SK-N-SH (cell line): Measurements from ENCODE around the gene NEGR1. TPM values are rescaled to one million over a fixed set of nuclear protein-coding genes. Genes with fewer than 3 reads are reported as not detected.

Experiments used
- CTCF ChIA-PET: fragments of 300-600, 350-600 bp; formaldehyde crosslinking; extraction: SDS; loops from one replicate; lab custom pipeline; 2021; lab: Yijun Ruan, JAX
- POLR2A ChIA-PET: fragments of 350-600 bp; sonication (Branson Sonifier 250); formaldehyde crosslinking; extraction: SDS; loops from one replicate; lab custom pipeline; 2020; ENCODE audit warnings: antibody characterized with exemption, inconsistent platforms; lab: Yijun Ruan, JAX
- DNase-seq: peaks from one replicate; pipeline ENCODE4 v3.0.0; 2012
- H2AFZ ChIP-seq: fragments of 200-600 bp; sonication (generic); 2 replicates; pipeline ENCODE4 v1.8.1; 2016; ENCODE audit warnings: antibody characterized with exemption, mild to moderate bottlenecking, low read depth
- H3F3A ChIP-seq: fragments of 200-600 bp; sonication (generic); replicated peaks from 2 replicates; pipeline ENCODE3; 2016; ENCODE audit warnings: antibody characterized with exemption, mild to moderate bottlenecking; ENCODE audit not compliant: insufficient read depth
- H3K27ac ChIP-seq, 2 experiments: fragments of 200-500 bp in 1 of 2; fragments of 200-600 bp in 1 of 2; sonication (Bioruptor generic) in 1 of 2; sonication (generic), shearing (Covaris generic) in 1 of 2; 2 replicates each; pipeline versions ENCODE4 v1.5.1 to v1.6.1; 2014 to 2016; ENCODE audit warnings: low read depth in 2 of 2, inconsistent platforms in 1 of 2, low read length in 1 of 2, mild to moderate bottlenecking in 1 of 2, mixed read lengths in 1 of 2
- H3K27me3 ChIP-seq: fragments of 200-600 bp; sonication (generic), shearing (Covaris generic); 2 replicates; pipeline ENCODE4 v1.6.1; 2016; ENCODE audit warnings: mixed run types; ENCODE audit not compliant: insufficient read depth
- H3K36me3 ChIP-seq, 2 experiments: fragments of 200-500 bp in 1 of 2; fragments of 200-600 bp in 1 of 2; sonication (Bioruptor generic) in 1 of 2; sonication (generic) in 1 of 2; replicated peaks in 1 of 2; 2 replicates each; pipeline versions ENCODE3 to v1.5.1; 2014 to 2016; ENCODE audit warnings: low read length in 1 of 2, mild to moderate bottlenecking in 1 of 2; ENCODE audit not compliant: insufficient read depth in 2 of 2, control insufficient read depth in 1 of 2
- H3K4me1 ChIP-seq, 2 experiments: fragments of 200-500 bp in 1 of 2; fragments of 200-600 bp in 1 of 2; sonication (Bioruptor generic) in 1 of 2; sonication (generic), shearing (Covaris generic) in 1 of 2; 2 replicates each; pipeline versions ENCODE4 v1.5.1 to v1.6.1; 2014 to 2016; ENCODE audit warnings: low read depth in 1 of 2, low read length in 1 of 2, mixed run types in 1 of 2; ENCODE audit not compliant: insufficient read depth in 2 of 2, control insufficient read depth in 1 of 2
- H3K4me2 ChIP-seq: fragments of 200-600 bp; sonication (generic), shearing (Covaris generic); 2 replicates; pipeline ENCODE4 v1.6.1; 2017; ENCODE audit warnings: mixed run types
- H3K4me3 ChIP-seq, 2 experiments: fragments of 200-500 bp in 1 of 2; fragments of 200-600 bp in 1 of 2; sonication (Bioruptor generic) in 1 of 2; sonication (generic), shearing (Covaris generic) in 1 of 2; 2 replicates each; pipeline versions ENCODE4 v1.5.1 to v1.8.1; 2014 to 2016; ENCODE audit warnings: low read depth in 2 of 2, inconsistent platforms in 1 of 2, low read length in 1 of 2, mild to moderate bottlenecking in 1 of 2, mixed read lengths in 1 of 2, moderate library complexity in 1 of 2
- H3K79me2 ChIP-seq: fragments of 200-600 bp; sonication (generic); 2 replicates; pipeline ENCODE4 v1.8.1; 2017; ENCODE audit warnings: mild to moderate bottlenecking; ENCODE audit not compliant: insufficient read depth
- H3K9ac ChIP-seq: fragments of 200-600 bp; sonication (generic); 2 replicates; pipeline ENCODE4 v1.6.1; 2017; ENCODE audit warnings: mixed run types
- H3K9me2 ChIP-seq: fragments of 200-600 bp; sonication (generic); 2 replicates; pipeline ENCODE4 v1.6.1; 2017; ENCODE audit warnings: mixed run types
- H3K9me3 ChIP-seq: fragments of 200-600 bp; sonication (generic); 2 replicates; pipeline ENCODE4 v1.6.1; 2017; ENCODE audit warnings: mixed run types, mild to moderate bottlenecking, moderate library complexity
- H4K20me1 ChIP-seq: fragments of 200-600 bp; sonication (generic); 2 replicates; pipeline ENCODE4 v1.6.1; 2017; ENCODE audit warnings: mild to moderate bottlenecking, mixed run types; ENCODE audit not compliant: insufficient read depth
- FOSL2 ChIP-seq: IDR thresholded peaks from 2 replicates; pipeline ENCODE4 v1.4.0; 2012; ENCODE audit warnings: low read depth, mild to moderate bottlenecking, moderate library complexity, borderline replicate concordance
- GATA2 ChIP-seq: sonication (generic); formaldehyde crosslinking; IDR thresholded peaks from 2 replicates; pipeline ENCODE4 v1.5.0; 2020; ENCODE audit warnings: mild to moderate bottlenecking, missing genetic modification reagents
- NFIC ChIP-seq: IDR thresholded peaks from 2 replicates; pipeline ENCODE4 v1.4.0; 2012; ENCODE audit warnings: borderline replicate concordance
- NRF1 ChIP-seq: IDR thresholded peaks from 2 replicates; pipeline ENCODE4 v1.6.1; 2012; ENCODE audit warnings: low read depth, mild to moderate bottlenecking, low read length
- POLR2AphosphoS5 ChIP-seq: IDR thresholded peaks from 2 replicates; pipeline ENCODE4 v1.6.1; 2012; ENCODE audit warnings: low read depth, low read length
- RAD21 ChIP-seq: IDR thresholded peaks from 2 replicates; pipeline ENCODE4 v1.6.1; 2012; ENCODE audit warnings: mild to moderate bottlenecking, low read length
- TCF12 ChIP-seq: IDR thresholded peaks from 2 replicates; pipeline ENCODE4 v1.4.0; 2012
- TEAD4 ChIP-seq: IDR thresholded peaks from 2 replicates; pipeline ENCODE4 v1.4.0; 2012; ENCODE audit warnings: mild to moderate bottlenecking, borderline replicate concordance; ENCODE audit not compliant: insufficient read depth
- YY1 ChIP-seq: IDR thresholded peaks from 2 replicates; pipeline ENCODE4 v1.4.0; 2012; ENCODE audit warnings: low read depth, mild to moderate bottlenecking
- WGBS: methylation state at CpG from one replicate; pipeline ENCODE4 v1.1.6; 2017; ENCODE audit warnings: low lambda C conversion rate; 5-methylcytosine and 5-hydroxymethylcytosine counted together
- polyA plus RNA-seq, 3 experiments: library from polyadenylated mRNA; depleted of rRNA; stranded (reverse); fragments of >200 nt; gene quantifications; 2 replicates each; pipeline ENCODE4 v1.2.3, GENCODE V29; 2012
- TF ChIP-seq, protein P1 (sequence below): fragments of 200-600 bp; sonication (generic); IDR thresholded peaks from 2 replicates; pipeline ENCODE4 v1.6.1; 2017; ENCODE audit warnings: antibody characterized with exemption, mild to moderate bottlenecking, moderate library complexity
- TF ChIP-seq, protein P2 (sequence below): IDR thresholded peaks from 2 replicates; pipeline ENCODE4; 2012
- TF ChIP-seq, protein P3 (sequence below): IDR thresholded peaks from 2 replicates; pipeline ENCODE4 v1.6.1; 2012; ENCODE audit warnings: mild to moderate bottlenecking, low read depth, low read length, moderate library complexity
- TF ChIP-seq, protein P4 (sequence below): IDR thresholded peaks from 2 replicates; pipeline ENCODE4 v1.4.0; 2012; ENCODE audit warnings: low read depth, borderline replicate concordance

NEGR1 gene
- polyA plus RNA-seq, 1 of the 3 experiments (the other 2 are of a cell fraction): 0.21 TPM

DNA sequence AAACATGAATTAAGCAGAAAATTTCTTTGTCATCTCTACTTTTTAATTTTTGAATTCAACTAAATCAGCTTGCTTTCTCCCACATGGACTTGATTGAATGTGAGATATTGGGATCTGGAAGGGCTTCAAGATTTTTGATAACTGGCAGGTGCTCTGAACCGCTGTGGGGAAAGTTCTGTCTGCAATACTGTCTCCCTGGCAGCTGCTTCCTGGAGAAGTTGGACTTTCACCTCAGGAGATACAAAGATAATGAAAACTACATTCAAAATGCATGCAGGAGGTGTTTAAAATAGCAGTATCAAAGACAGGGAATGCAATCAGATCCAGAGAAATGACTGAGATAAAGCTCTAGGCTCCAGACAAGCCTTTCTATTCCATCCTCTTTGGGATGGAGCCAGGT is 338.3 kb downstream of the NEGR1 start:
- Histone ChIP-seq H2AFZ (no peak overlapping the region), H3K4me1 (peaks cover 0 to 4% of the 10 kb centered on the region in 2 experiments; a peak in 2 of 4 replicates), H3K9me2 (no peaks in the 10 kb centered on the region), H3F3A (no peaks in the 10 kb centered on the region), H3K4me2 (no peak overlapping the region), H3K27ac (no peak overlapping the region), H3K9ac (no peak overlapping the region), H4K20me1 (no peaks in the 10 kb centered on the region), H3K79me2 (no peaks in the 10 kb centered on the region), H3K9me3 (no peaks in the 10 kb centered on the region), H3K36me3 (no peaks in the 10 kb centered on the region), H3K4me3 (no peak overlapping the region), H3K27me3 (no peaks in the 10 kb centered on the region)
- 53% methylated on average over 1 of the region's 1 CpG for WGBS
- ChIA-PET CTCF (no interaction called here), POLR2A (no interaction called here)
- no peak for DNase-seq
- TF ChIP-seq NFIC (no peak), TEAD4 (no peak), TCF12 (no peak), POLR2AphosphoS5 (no peak), GATA2 (CRISPR knock-in tag) (peak; percentile 10; the same call in 1 of the 2 replicates), NRF1 (no peak)
- TF ChIP-seq, protein P1, sequence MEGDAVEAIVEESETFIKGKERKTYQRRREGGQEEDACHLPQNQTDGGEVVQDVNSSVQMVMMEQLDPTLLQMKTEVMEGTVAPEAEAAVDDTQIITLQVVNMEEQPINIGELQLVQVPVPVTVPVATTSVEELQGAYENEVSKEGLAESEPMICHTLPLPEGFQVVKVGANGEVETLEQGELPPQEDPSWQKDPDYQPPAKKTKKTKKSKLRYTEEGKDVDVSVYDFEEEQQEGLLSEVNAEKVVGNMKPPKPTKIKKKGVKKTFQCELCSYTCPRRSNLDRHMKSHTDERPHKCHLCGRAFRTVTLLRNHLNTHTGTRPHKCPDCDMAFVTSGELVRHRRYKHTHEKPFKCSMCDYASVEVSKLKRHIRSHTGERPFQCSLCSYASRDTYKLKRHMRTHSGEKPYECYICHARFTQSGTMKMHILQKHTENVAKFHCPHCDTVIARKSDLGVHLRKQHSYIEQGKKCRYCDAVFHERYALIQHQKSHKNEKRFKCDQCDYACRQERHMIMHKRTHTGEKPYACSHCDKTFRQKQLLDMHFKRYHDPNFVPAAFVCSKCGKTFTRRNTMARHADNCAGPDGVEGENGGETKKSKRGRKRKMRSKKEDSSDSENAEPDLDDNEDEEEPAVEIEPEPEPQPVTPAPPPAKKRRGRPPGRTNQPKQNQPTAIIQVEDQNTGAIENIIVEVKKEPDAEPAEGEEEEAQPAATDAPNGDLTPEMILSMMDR: no peak
- TF ChIP-seq, protein P2, sequence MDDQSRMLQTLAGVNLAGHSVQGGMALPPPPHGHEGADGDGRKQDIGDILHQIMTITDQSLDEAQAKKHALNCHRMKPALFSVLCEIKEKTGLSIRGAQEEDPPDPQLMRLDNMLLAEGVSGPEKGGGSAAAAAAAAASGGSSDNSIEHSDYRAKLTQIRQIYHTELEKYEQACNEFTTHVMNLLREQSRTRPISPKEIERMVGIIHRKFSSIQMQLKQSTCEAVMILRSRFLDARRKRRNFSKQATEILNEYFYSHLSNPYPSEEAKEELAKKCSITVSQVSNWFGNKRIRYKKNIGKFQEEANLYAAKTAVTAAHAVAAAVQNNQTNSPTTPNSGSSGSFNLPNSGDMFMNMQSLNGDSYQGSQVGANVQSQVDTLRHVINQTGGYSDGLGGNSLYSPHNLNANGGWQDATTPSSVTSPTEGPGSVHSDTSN: no peak
- TF ChIP-seq, protein P3, sequence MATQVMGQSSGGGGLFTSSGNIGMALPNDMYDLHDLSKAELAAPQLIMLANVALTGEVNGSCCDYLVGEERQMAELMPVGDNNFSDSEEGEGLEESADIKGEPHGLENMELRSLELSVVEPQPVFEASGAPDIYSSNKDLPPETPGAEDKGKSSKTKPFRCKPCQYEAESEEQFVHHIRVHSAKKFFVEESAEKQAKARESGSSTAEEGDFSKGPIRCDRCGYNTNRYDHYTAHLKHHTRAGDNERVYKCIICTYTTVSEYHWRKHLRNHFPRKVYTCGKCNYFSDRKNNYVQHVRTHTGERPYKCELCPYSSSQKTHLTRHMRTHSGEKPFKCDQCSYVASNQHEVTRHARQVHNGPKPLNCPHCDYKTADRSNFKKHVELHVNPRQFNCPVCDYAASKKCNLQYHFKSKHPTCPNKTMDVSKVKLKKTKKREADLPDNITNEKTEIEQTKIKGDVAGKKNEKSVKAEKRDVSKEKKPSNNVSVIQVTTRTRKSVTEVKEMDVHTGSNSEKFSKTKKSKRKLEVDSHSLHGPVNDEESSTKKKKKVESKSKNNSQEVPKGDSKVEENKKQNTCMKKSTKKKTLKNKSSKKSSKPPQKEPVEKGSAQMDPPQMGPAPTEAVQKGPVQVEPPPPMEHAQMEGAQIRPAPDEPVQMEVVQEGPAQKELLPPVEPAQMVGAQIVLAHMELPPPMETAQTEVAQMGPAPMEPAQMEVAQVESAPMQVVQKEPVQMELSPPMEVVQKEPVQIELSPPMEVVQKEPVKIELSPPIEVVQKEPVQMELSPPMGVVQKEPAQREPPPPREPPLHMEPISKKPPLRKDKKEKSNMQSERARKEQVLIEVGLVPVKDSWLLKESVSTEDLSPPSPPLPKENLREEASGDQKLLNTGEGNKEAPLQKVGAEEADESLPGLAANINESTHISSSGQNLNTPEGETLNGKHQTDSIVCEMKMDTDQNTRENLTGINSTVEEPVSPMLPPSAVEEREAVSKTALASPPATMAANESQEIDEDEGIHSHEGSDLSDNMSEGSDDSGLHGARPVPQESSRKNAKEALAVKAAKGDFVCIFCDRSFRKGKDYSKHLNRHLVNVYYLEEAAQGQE: no peak

DNA sequence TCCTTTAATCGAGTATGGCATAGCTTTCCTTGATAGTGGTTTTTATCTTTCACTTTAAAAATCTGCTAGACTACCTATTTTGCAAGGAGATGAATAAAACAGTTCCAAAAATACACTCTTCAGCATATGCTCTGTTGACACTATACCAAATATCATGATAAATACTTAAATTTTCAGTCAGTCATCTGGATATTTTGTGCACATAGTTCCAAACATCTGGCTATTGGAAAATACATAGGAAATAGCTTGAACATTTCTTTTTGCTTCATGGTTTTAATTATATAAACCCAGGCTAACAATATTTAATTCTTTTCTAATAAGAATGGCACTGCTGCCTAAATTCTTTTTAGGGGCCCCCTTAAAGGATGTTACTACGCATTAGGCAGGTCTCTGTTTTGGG is 342.1 kb downstream of the NEGR1 start:
- no peak overlapping the region for H3K4me2 ChIP-seq
- H2AFZ ChIP-seq: no peak overlapping the region
- no peaks in the 10 kb centered on the region for H3K9me3 ChIP-seq
- TF ChIP-seq, protein P4, sequence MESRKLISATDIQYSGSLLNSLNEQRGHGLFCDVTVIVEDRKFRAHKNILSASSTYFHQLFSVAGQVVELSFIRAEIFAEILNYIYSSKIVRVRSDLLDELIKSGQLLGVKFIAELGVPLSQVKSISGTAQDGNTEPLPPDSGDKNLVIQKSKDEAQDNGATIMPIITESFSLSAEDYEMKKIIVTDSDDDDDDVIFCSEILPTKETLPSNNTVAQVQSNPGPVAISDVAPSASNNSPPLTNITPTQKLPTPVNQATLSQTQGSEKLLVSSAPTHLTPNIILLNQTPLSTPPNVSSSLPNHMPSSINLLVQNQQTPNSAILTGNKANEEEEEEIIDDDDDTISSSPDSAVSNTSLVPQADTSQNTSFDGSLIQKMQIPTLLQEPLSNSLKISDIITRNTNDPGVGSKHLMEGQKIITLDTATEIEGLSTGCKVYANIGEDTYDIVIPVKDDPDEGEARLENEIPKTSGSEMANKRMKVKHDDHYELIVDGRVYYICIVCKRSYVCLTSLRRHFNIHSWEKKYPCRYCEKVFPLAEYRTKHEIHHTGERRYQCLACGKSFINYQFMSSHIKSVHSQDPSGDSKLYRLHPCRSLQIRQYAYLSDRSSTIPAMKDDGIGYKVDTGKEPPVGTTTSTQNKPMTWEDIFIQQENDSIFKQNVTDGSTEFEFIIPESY: no peak
- TF ChIP-seq FOSL2 (no peak), RAD21 (no peak), YY1 (no peak)
- no peaks in the 10 kb centered on the region for H3K27me3 ChIP-seq
- H3K9ac ChIP-seq: no peak overlapping the region
- 57% methylated on average over 2 of the region's 2 CpGs for WGBS
- H4K20me1 ChIP-seq: no peaks in the 10 kb centered on the region
- peaks cover 0 to 4% of the 10 kb centered on the region in 2 experiments; a peak in 2 of 4 replicates for H3K4me1 ChIP-seq
- H3K27ac ChIP-seq: no peak overlapping the region
- no peaks in the 10 kb centered on the region for H3K36me3 ChIP-seq
- H3K79me2 ChIP-seq: no peaks in the 10 kb centered on the region
- no peak for DNase-seq
- no peaks in the 10 kb centered on the region for H3K9me2 ChIP-seq
- H3F3A ChIP-seq: no peaks in the 10 kb centered on the region
- ChIA-PET POLR2A (no interaction called here), CTCF (interaction anchor here (1.2 kb wide), 1 partner anchor 9 kb away, joined by 3 read pairs; no protein-coding TSS in a partner anchor)
- no peak overlapping the region for H3K4me3 ChIP-seq
